Body of pancreas (tissue), 4 donors: ENCODE measurements around the gene ZFP36L2. TPM values are rescaled to one million over a fixed set of nuclear protein-coding genes. Genes with fewer than 3 reads are reported as not detected.

ENCODE experiments used
- ATAC-seq: fragments of 150-250 bp; one replicate; pipeline ENCODE4 v1.9.1; 2016
- DNase-seq, 4 donors: peaks; one replicate each; pipeline ENCODE4 v3.0.0-alpha.2; 2019
- H3K27ac ChIP-seq, 4 donors: fragments of 200-600 bp; sonication (generic); 1 replicate in 3 of 4; 2 replicates in 1 of 4; pipeline versions ENCODE4 v1.5.1 to v1.6.1; 2016 to 2019; ENCODE audit warnings: mild to moderate bottlenecking in 1 of 4, mixed read lengths in 1 of 4, moderate library complexity in 1 of 4
- H3K27me3 ChIP-seq, 2 donors: fragments of 200-600 bp; sonication (generic); one replicate each; pipeline ENCODE4 v1.6.0; 2016; ENCODE audit warnings: mild to moderate bottlenecking in 1 of 2
- H3K36me3 ChIP-seq, 2 donors: fragments of 200-600 bp; sonication (generic); replicated peaks in 1 of 2; 2 replicates each; pipeline ENCODE4 v1.5.1; 2016; ENCODE audit warnings: low read depth in 2 of 2; ENCODE audit not compliant: insufficient read depth in 1 of 2
- H3K4me1 ChIP-seq: fragments of 200-600 bp; sonication (generic); one replicate; pipeline ENCODE4 v1.6.0; 2016
- H3K4me3 ChIP-seq, 2 donors: fragments of 200-600 bp; sonication (generic); 1 replicate in 1 of 2; 2 replicates in 1 of 2; pipeline ENCODE4 v1.5.1; 2016 to 2019
- H3K9me3 ChIP-seq, 3 donors: fragments of 200-600 bp; sonication (generic); 1 replicate in 2 of 3; 2 replicates in 1 of 3; pipeline ENCODE4 v1.5.1; 2016
- POLR2A ChIP-seq, 3 donors: fragments of 450-650 bp; IDR thresholded peaks; one replicate each; pipeline ENCODE4 v1.6.1; 2016; ENCODE audit warnings: antibody characterized with exemption in 3 of 3, mild to moderate bottlenecking in 2 of 3
- WGBS, 2 donors: methylation state at CpG; one replicate each; pipeline ENCODE4 v1.1.5; 2017; 5-methylcytosine and 5-hydroxymethylcytosine counted together
- intact Hi-C: fragments of 100-400 bp; cut with DNase I; formaldehyde crosslinking; loops from one replicate; pipeline ENCODE4 v1.15.1; 2023
- total RNA-seq, 2 donors: library from RNA; depleted of rRNA; stranded (reverse); fragments of >200 nt; gene quantifications; one replicate each; pipeline ENCODE4 v1.1.0, GENCODE V29; 2016
- TF ChIP-seq, protein P1 (sequence below), 7 experiments: fragments of 450-650 bp in 4 of 7; fragments of 200-600 bp in 3 of 7; sonication (generic) in 3 of 7; IDR thresholded peaks; one replicate each; pipeline ENCODE4 v1.5.1; 2016 to 2019; ENCODE audit warnings: antibody characterized with exemption in 7 of 7

The ZFP36L2 gene, protein sequence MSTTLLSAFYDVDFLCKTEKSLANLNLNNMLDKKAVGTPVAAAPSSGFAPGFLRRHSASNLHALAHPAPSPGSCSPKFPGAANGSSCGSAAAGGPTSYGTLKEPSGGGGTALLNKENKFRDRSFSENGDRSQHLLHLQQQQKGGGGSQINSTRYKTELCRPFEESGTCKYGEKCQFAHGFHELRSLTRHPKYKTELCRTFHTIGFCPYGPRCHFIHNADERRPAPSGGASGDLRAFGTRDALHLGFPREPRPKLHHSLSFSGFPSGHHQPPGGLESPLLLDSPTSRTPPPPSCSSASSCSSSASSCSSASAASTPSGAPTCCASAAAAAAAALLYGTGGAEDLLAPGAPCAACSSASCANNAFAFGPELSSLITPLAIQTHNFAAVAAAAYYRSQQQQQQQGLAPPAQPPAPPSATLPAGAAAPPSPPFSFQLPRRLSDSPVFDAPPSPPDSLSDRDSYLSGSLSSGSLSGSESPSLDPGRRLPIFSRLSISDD
- 100 to 1,000 TPM in 1 of 2 donors, 10 to 100 TPM in 1; 57.1 to 116 TPM for total RNA-seq

GRCh38 chr2:43226558-43226954 is at the start of gene ZFP36L2:
Gene ZFP36L2, minus strand, starts transcription at chr2:43226606. Its CDS starts 291 bp downstream, at chr2:43226315.
- peak; percentile 75 for ATAC-seq
- 1% methylated on average over 42 of the region's 58 CpGs; no CpG with 5 or more reads in 1 of the 2 donors for WGBS, 2 donors
- Histone ChIP-seq H3K27ac (peak within 1 kb of the TSS; percentile 97 to 98 (median 97)), H3K27me3 (no peaks in the 10 kb centered on the region), H3K4me1 (peaks cover 40% of the 10 kb centered on the region), H3K36me3 (peaks cover 1 to 8% of the 10 kb centered on the region in 2 donors), H3K4me3 (peak within 1 kb of the TSS; percentile 61 to 69), H3K9me3 (no peaks in the 10 kb centered on the region)
- peak; percentile 96 to 97 (median 96) for DNase-seq
- TF ChIP-seq, protein P1, sequence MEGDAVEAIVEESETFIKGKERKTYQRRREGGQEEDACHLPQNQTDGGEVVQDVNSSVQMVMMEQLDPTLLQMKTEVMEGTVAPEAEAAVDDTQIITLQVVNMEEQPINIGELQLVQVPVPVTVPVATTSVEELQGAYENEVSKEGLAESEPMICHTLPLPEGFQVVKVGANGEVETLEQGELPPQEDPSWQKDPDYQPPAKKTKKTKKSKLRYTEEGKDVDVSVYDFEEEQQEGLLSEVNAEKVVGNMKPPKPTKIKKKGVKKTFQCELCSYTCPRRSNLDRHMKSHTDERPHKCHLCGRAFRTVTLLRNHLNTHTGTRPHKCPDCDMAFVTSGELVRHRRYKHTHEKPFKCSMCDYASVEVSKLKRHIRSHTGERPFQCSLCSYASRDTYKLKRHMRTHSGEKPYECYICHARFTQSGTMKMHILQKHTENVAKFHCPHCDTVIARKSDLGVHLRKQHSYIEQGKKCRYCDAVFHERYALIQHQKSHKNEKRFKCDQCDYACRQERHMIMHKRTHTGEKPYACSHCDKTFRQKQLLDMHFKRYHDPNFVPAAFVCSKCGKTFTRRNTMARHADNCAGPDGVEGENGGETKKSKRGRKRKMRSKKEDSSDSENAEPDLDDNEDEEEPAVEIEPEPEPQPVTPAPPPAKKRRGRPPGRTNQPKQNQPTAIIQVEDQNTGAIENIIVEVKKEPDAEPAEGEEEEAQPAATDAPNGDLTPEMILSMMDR (IDR thresholded peaks at IDR 0.05) = peak in 3 of 7 experiments; percentile 20 to 31 (median 24)
- TF ChIP-seq POLR2A (IDR thresholded peaks at IDR 0.05) = peak; percentile 97 to 99 (median 98)
- intact Hi-C loops = no loop called here

DNA sequence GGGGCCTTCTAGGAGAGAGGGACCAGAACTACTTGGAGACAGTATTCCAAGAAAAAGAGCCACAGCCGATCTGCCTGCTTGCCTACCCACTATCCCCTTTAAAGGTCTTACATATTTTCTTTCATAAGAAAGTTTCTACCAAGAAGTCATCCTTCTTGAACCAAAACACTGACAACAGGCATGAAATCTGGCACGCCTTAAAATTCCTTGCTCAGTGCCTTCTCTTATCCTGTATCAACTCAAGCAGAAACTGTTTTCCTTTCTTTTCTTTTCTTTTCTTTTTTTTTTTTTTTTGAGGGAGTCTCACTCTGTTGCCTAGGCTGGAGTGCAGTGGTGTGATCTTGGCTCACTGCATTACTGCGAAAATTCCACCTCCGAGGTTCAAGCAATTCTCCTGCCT is 48.3 kb upstream of the ZFP36L2 start:
- peaks cover 20% of the 10 kb centered on the region for H3K4me1 ChIP-seq
- WGBS, 2 donors = 97 to 99% methylated on average over 4 of the region's 4 CpGs

DNA sequence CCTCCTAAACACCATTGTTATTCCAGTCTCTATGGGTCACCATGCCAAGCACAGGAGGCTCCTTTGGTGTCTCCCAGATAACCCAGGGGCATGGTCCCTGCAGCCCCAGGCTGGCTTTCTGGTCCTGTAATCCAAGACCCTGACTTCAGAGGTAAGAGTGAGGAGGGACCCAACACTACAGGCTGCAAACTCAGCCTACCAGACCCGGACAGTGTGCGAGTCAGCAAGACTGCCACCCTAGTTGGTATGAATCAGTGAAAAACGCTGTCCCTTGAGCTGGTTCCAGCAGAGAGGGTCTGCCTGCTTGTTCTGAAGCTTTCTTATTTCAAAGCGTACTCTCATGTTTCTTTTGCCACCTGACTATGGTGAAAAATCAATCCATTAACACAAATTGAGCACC is 47.6 kb upstream of the ZFP36L2 start:
- ATAC-seq (no peak), DNase-seq (no peak)
- intact Hi-C loops = no loop called here
- 89 to 98% methylated on average over 2 to 4 of the region's 4 CpGs for WGBS, 2 donors
- peaks cover 20% of the 10 kb centered on the region for H3K4me1 ChIP-seq
- TF ChIP-seq, protein P1 (IDR thresholded peaks at IDR 0.05) = no peak
- TF ChIP-seq POLR2A (IDR thresholded peaks at IDR 0.05) = no peak
- no peak overlapping the region for H3K4me3 ChIP-seq
- H3K27ac ChIP-seq = no peak overlapping the region
- no peaks in the 10 kb centered on the region for H3K36me3 ChIP-seq
- H3K27me3 ChIP-seq = no peaks in the 10 kb centered on the region
- H3K9me3 ChIP-seq = no peaks in the 10 kb centered on the region

More for the DNA sequence above, 48.3 kb upstream of the ZFP36L2 start:
- H3K27me3 ChIP-seq = no peaks in the 10 kb centered on the region
- no peak overlapping the region for H3K27ac ChIP-seq
- H3K9me3 ChIP-seq = no peaks in the 10 kb centered on the region
- intact Hi-C loops = no loop called here
- ATAC-seq = no peak
- TF ChIP-seq, protein P1 (IDR thresholded peaks at IDR 0.05) = no peak
- TF ChIP-seq POLR2A (IDR thresholded peaks at IDR 0.05) = no peak
- no peaks in the 10 kb centered on the region for H3K36me3 ChIP-seq
- H3K4me3 ChIP-seq = no peak overlapping the region
- DNase-seq = no peak

GRCh38 chr2:43273529-43273928 is 47.1 kb upstream of the ZFP36L2 start:
- Histone ChIP-seq H3K9me3 (no peaks in the 10 kb centered on the region), H3K4me3 (no peak overlapping the region), H3K4me1 (peaks cover 20% of the 10 kb centered on the region), H3K27me3 (no peaks in the 10 kb centered on the region), H3K36me3 (no peaks in the 10 kb centered on the region), H3K27ac (no peak overlapping the region)
- intact Hi-C loops = no loop called here
- WGBS, 2 donors = 89 to 94% methylated on average over 4 of the region's 4 CpGs
- no peak for TF ChIP-seq POLR2A (IDR thresholded peaks at IDR 0.05)
- TF ChIP-seq, protein P1 (IDR thresholded peaks at IDR 0.05) = no peak
- ATAC-seq = no peak
- DNase-seq = peak in 1 of 4 donors; percentile 27
